H1 (cell line): ENCODE results near the gene NPTXR.

Experiments used
- BACH1 ChIP-seq: IDR thresholded peaks from 2 replicates; pipeline ENCODE4 v1.6.1; 2012; ENCODE audit warnings: low read length, improper control_type of control experiment
- CREB1 ChIP-seq: IDR thresholded peaks from 2 replicates; pipeline ENCODE4 v1.6.1; 2012; ENCODE audit warnings: inconsistent platforms
- POLR2A ChIP-seq, 2 experiments: IDR thresholded peaks; 1 replicate in 1 of 2; 2 replicates in 1 of 2; pipeline ENCODE4 v1.6.1; 2011; ENCODE audit warnings: low read depth in 2 of 2, low read length in 2 of 2, mild to moderate bottlenecking in 2 of 2; ENCODE audit errors: control extremely low read depth in 1 of 2
- ZNF274 ChIP-seq: IDR thresholded peaks from 2 replicates; pipeline ENCODE4 v1.7.0; 2012; ENCODE audit warnings: low read length, borderline replicate concordance; ENCODE audit errors: extremely low read depth

GRCh38 chr22:38834215-38834953 is 9.4 kb downstream of the NPTXR start:
- TF ChIP-seq CREB1 (no peak), ZNF274 (no peak), BACH1 (no peak), POLR2A (IDR thresholded peaks at IDR 0.05; ENCODE audit: control extremely low read depth in 1 of 2, low read depth in 2 of 2, low read length in 2 of 2) (no peak)
